ENCODE results near the gene LINC01488.

LINC01488 gene

DNA sequence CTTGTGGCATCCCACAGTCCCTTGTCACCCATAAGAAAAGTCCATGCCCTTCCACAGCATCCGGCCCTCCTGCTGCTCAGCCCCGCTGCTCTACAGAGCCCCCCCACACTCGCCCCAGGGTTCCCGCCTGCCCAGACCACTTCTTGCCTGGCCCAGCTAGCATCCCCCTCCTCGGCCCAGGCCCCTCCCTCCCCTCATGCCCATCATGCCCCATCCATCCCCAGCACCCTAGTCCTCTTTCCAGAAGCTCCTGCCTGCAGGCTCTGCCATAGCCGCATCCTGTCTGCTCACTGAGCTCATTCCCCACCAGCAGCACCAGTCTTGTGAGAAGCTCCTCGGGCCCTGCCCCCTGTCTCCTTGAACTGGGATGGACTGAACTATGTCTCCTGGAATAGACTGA is 54.4 kb downstream of the LINC01488 start:
- no peak for DNase-seq

DNA sequence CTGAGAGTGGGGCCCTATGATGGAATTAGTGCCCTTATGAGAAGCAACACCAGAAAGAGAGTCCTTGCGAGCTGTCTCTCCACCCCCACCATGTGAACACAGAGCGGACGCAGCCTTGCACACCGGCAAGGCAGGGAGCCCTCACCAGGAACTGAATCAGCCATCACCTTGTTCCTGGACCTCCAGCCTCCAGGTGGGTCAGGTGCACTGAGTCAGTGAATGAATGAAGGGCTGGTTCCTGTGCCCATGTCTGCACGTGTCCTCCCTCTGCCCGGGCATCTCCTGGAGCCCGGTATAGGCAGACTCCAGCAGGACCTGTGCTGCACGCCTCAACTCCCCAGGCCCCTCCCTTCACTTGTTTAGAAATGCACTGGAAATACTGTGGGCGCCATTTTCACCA is 54.9 kb downstream of the LINC01488 start:
- DNase-seq: no peak

DNA sequence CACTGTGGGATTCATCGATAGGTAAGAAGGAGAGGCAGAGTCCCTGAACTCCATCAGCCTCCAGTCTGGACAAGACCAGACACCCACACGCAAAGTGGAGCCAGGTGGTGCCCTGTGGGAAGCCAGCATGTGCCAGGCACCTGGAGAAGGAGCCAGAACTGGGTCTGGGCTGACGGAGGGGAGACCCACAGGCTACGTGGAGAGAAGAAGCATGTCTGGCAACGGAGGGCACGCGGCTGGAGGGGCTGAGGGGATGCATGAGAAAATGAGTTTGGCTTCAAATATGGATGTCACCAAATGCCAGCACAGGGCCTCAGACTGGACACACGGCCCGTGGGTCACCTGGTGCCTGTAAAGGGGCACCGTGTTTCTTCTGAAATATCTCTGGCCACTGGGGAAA is 55.7 kb downstream of the LINC01488 start:
- DNase-seq: no peak

DNA sequence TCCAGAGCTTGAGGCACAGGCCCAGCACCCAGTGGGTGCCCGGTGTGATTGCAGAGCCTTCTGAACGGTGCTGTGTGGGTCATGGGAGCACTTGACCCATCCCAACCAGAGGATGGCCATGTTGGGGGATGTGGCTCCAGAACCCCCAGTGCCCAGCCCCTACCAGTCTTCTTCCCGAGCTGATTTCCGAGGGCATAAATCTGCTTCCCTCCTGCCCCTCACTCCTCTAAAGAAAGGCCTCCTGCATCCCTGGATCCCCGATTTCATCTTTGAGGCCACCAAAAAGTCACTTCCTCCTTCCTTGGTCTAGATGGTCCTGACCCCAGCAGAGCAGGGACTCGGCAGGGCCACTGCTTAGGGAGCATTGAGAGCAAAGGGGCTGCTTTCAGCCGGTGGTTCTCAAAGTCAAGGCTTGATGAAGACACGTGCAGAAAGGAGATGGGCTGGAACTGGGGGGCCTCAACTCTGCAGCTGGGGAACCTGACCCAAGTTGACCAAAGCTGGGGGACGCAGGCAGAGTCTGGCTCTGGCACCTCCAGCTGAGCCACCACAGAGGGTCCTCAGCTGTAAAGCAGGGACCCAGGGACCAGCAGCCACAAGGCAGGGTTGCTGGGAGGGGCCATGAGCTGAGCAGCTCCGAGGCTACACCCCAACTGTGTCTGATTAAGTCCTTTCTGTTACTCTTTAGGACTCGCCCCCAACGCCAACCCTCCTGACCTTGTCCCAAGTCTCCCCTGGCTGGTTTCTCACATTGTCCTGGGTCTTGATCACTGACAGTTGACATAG is 56.6 kb downstream of the LINC01488 start:
- no peak for DNase-seq

DNA sequence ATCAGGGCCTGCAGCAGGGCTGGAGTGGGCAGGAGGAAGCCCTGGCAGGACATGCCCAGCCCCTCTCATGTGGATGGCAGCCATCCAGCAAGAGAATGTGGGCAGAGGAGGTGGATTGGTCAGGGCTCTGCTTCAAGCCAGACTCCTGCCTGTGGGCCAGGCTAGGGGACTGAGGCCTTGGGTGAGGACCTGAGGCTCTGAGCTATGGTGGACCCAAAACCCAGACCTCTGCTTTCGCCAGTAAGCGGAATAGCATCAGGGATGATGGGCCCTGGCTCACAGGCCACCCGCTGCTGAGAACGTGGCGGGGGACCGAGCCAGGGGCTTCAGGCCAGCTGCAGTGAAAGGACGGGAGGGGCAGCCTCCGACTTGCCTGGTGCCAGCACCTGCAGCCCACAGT is 57.4 kb downstream of the LINC01488 start:
- no peak for DNase-seq

DNA sequence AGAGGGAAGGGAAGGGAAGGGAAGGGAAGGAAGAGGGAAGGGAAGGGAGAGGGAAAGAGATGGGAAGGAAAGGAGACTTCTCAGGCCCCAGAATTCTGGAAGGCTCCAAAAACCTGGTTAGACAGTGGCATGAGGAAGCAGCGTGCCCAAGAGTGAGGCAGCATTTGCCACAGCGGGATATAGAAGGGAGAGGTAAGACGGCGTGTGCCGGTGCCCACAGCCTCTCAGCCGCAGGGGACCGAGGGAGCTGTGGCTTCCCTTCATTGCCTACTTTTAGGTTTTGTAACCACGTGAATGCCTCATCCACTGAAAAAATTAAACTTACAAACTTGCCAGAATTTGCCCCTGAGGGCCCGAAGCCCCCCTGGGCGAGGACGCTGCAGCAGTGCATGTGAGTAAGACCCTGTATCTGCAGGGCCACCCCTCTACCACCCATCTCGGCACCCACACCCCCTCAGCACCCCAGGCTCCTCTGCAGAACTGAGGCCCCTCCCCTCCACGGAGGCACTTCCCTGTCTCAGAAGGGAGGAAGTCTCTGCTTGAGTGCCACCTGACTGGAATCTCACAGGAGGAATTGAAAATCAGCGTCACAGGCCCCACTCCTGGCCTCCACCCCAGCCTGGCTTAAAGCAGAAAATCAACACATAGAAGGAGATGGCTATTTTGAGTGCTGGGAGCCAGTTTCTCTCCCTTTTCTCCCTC is 58.1 kb downstream of the LINC01488 start:
- DNase-seq: no peak

DNA sequence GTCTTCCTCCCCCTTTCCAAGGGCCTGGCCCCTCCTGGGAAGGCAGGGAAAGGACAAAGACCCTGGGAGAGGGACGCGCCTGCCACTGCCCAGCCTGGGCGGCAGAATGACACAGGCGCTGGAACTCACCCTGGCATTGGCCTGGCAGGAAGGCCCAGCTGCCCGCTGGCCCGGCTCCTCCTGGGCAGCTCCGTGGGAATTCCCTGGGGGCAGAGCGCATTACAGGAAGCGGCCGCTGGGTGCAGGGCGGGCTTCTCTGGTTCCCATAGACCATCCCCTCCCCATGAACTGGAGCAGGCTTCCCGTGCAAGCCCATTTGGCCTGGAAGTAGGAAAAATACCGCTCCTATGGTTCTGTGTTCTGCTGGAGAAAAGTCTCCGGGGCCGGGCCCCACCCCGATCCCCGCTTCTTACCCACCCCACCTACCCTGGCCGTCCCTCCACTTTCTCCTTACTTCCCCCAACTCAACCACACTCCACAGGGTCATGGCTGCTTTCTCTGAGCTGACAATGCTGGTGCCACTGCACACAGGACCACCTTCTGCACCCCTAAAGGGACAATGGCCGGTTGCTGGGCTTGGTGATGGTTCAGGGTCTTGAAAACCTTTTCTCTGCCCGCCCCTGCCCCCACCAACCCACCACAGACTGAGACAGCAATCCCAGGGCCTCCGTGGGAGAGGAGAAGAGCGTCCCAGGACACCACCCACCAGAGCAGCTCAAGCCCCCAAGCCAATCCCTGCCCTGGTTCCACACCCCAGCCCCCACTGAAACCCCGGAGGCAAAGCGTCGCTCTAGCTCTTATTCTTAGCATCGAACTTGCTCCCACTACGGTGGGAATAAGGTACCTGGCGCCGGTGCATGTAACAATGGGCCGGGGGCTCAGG is 58.9 kb downstream of the LINC01488 start:
- DNase-seq: no peak

DNA sequence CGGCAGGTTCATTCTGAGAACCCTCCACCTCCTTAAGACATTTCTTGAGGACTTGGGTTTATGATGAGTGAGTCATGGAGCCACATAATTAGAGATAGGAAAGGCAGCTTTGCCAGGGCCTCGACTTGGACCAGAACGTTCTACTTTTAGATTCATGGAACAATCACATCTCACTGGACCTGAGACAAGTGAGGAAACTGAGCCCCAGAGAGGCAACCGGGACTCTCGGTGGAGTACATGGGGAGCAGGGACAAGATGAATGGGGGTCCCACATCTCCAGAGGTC is 59.5 kb downstream of the LINC01488 start:
- DNase-seq: no peak

DNA sequence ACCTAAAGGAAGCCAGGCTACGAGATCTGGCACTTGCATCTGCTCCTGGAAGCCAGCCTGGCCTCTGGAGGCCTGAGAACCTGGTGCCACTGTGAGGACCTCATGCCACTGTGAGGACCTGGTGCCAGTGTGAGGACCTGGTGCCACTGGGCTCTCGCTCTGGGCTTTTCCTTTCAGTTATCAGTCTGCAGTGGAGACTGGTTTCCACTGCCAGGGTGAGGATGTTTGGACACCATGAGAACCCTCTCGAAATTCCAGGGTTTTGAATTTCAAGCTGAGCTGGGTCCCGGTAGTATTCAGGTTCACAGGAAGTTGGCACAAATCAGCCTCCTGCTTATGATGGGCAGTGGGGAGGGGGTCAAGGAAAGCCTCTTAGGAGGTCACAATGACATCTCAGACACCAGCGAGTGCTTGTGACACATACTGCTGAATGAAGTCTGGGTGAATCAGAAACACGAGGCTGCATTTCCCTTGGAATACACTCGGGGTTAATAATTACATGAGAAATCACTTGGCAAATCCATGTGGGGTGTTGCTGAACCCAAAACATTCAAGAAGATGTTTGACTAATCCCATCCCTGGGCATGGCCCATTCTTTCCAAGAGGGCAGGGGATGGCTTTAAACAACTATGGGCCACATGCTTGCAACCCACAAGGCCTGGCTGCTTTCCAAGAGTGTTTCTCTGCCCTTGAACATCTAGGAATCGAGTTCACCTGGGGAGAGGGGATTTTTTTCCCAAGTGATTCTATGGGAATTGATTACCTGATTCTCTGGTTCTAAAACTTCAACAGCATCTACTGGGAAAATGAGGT is 60.2 kb downstream of the LINC01488 start:
- DNase-seq: no peak

DNA sequence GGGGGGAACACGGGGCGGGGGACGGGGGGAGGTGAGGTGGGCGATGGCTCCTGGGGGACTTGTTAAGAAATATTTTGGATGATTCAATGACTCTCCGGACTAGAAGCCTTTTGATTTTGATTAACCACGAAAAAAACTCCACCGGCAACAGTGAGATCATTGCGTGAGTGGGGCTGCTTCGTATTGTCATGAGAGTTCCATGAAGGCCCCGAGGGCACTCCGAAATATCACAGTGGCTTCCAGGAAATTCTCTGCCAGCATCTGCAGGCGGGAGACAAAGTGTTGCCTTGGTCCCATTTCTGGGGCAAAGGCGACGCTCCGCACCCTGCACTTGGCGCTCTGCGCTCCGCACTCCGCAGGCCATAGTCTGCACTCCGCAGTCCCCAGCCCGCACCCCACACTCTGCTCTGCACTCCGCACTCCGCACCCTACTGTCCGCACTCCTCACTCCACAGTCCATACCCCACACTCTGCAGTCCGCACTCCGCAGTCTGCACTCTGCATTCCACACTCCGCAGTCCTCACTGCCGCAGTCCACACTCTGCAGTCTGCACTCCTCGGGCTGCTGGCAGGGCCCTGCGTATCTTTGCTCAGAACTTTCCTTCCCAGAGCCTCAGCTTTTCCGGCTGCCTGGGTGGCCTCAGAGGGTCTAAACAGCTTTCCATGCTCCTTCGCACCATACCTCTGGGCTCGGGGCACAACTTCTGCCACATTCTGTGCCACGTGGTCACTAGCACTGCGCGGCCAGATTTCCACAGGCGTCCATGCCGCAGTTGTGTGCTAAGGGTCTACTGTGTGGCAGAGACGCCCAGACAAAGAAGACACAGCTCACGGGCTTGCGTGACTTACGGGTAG is 61.1 kb downstream of the LINC01488 start:
- DNase-seq: no peak
